ENCODE data around the gene WDR35. TPM values are rescaled to one million over a fixed set of nuclear protein-coding genes. Genes with fewer than 3 reads are reported as not detected.
A peak's percentile ranks its signal among the peaks of the same experiment; 100 is the strongest.

WDR35 gene
- polyA plus RNA-seq, 4 donors = 23.0 to 31.6 (median 28.3) TPM

DNA sequence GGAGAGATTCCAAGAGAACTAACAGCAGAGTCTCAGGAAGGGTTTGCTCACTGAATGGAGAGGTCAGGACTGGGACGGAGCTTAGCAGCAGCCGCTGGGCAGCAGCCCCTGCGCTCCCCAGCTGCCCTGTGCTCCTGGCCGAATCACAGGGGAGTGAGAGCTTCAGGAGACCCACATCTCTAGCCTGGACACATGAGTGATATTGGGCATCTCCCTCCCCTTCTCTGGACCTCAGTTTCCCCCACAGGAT lies 22.1 kb upstream of the WDR35 start:
- DNase-seq (ENCODE audit: low read depth in 4 of 4, low spot score in 2 of 4) = no peak

DNA sequence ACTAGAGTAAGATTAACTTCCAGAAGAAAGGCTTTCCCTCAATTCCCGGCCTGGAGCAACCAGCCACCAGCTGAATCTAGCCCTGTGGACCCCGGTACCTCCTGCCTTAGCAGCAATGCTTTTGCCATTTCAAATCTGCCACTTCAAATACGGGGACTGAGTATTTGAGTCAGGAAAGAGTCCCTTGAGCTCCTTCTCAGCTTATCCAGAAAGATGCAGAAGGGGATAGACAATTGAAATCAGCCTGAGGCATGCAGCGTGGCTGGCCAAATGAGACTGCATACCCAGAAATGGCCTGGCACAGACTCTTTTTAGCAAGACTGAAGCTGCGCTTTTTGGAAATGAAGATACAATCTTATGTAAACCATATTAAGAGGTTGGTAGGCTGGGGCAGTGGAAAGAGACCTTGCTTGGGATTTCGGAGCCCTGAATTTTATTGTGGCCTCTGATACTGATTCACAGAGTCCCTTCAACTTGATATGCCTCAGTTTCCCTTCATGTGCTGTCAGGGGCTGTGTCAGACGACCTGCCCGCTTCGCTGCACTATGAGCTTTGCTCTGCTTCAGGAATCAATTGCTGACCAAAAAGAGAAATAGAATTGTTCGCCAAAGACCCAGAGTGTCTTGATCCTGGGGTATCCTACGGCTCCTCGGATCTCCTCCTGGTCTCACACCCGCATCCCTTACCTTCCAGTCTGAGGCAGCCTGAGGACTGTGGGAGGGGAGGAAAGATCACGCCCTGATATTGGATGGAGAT lies 21.5 kb upstream of the WDR35 start:
- DNase-seq (ENCODE audit: low read depth in 4 of 4, low spot score in 2 of 4) = no peak

DNA sequence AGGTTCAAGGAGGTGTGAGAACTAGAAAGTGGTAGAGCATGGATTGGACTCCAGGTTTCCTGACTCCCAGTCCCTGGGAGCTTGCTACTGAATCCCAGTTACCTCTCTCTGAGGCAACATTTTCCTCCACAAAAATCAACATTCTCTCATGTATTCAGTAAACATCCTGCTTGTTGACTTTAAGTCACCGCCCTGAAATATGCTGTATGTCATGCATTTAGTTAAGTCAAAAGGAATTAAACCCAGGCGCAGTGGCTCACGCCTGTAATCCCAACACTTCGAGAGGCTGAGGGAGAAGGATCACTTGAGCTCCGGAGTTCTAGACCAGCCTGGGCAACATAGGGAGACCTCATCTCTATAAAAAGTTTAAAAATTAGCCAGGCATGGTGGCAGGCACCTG lies 18.8 kb upstream of the WDR35 start:
- no peak for DNase-seq (ENCODE audit: low read depth in 4 of 4, low spot score in 2 of 4)

DNA sequence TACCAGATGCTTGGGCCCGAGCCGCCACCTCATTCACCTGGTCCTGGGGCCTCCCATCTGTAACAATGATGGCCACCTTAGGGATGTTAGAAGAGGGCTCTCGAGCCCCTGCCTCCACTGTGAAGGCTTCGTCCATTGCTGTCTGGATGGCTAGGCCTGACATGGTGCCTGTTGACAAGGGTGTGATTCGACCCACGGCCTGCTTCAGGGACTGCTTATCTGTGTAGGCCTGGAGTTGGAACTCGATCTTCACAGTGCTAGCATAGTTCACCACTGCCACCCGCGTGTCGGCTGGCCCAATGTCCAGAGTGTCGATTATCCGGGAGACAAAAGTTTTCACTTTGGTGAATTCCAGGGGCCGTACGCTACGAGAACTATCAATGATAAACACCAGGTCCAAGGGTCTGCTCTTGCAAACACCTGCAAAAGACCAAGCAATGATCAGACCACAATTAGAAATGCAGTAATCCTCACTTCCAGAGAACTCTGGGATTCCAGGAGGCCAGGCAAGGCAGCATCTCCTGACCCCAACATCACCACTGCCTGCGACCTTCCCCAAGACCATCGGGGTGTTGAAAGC lies 16.1 kb upstream of the WDR35 start:
- no peak for DNase-seq (ENCODE audit: low read depth in 4 of 4, low spot score in 2 of 4)

DNA sequence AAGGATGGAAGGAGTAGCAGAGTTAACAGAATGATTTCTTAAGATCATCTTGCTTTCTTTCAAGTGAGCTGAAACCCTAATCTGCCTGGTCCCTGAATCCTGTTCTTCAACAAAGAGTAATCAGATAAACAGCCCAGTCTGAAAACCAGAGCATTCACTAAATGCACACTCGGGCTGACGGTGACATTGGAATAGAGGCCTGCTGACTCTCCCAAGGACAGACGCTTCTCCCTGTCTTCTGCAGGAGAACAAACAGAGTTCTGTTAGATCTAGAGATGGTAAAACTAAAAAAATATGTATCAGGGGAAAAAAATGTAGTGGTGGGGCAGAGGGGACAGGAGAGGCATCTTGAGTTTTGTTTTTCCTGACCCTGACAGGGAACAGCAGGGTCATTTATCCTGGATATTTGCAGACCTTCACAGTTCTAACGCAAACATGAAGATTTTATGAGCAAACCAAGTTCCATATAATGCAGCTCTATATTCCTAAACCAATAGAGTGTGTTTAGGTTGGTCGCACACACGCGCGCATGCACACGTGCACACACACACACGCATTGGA lies 15.2 kb upstream of the WDR35 start:
- DNase-seq (ENCODE audit: low read depth in 4 of 4, low spot score in 2 of 4) = no peak

DNA sequence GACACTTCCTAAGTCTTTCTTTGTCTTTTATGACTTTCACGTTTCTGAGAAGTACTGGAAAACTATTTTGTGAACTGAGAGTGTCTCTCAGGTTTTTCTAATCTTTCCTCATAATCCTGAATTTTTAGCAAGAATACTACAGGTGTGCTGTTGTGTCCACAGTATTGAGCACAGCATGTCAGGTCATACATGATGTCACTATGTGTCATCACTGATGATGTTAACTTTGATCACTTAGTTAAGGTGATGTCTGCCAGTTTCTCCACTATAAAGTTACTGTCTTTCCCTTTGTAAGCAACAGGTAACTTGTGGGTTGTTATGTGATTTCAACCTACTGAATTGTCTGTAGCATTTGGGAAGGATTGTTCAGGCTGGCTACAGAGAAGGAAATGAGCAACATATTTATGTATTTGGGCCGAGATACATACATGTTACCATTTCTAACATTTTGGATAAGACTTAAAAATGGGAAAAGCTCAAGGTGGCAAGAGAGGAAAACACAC lies 11.5 kb upstream of the WDR35 start:
- DNase-seq (ENCODE audit: low read depth in 4 of 4, low spot score in 2 of 4) = no peak

DNA sequence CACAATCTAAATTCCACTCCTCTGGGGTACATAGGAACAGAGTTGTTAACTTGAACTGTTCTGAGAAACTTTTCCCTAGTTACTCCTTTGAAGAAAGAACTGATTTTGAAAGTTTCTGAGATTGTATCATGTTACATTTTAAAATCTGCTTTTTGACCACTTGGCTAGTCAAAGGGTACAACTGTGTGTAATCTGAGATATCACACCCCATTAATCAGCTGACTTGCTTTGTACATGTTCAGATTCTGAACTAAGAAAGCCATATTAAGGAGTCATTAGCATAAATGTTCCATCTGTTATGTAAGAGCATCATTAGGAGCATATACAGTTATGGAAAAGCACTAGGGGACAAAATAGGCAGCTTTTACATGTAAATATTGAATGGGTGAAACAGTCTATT lies 3.8 kb upstream of the WDR35 start:
- DNase-seq (ENCODE audit: low read depth in 4 of 4, low spot score in 2 of 4) = peak in 1 of 4 donors; percentile 11

DNA sequence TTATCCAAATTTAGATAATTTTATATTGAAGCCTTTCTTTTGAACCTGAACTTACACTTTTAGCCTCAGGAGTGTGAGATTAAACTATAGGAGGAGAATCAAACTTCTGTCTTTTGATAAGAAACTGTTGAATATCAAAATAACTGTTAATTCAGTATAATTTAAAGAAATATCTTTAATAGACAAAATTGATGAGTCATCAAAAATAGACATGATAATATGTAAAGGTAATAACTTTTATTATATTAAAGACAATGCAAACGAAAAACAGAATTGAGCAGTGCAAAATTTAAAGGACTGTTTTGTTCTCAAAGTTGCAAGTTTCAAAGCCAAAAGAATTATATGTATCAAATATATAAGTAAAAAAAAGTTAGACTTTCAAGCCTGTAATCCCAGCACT lies 2.0 kb upstream of the WDR35 start:
- DNase-seq (ENCODE audit: low read depth in 4 of 4, low spot score in 2 of 4) = no peak

DNA sequence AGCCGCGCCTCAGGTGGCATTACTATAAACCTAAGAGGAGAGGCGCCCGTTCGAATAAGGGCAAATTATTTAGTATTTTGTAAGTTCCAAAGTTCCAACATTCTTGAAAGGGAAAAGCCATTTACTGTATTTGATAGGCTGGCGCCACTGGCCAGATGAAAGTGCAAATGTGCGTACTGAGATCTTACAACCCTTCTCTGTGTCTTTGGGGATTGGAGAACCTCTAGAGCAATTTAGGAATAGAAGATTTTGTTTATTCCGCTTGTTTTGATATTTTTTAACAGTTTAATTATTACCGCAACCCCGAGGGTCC lies 467 bp upstream of the WDR35 start:
- no peak for DNase-seq (ENCODE audit: low read depth in 4 of 4, low spot score in 2 of 4)

DNA sequence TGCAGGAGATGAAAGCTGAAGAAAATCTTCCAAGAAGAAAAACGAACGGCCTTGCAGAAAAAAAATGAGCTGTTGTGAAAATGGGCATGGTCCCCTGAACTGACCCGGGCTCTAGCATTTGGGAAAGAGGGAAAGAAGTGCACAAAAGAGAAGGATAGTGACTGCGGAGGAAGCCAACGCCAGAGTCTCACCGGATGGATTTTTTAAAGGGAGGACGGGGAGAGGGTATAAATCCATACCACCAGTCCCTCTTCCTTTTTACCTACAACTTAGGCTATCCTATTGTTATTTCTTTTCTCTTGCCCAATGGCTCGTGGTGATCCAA lies 601 bp downstream of the WDR35 start:
- no peak for DNase-seq (ENCODE audit: low read depth in 4 of 4, low spot score in 2 of 4)

DNA sequence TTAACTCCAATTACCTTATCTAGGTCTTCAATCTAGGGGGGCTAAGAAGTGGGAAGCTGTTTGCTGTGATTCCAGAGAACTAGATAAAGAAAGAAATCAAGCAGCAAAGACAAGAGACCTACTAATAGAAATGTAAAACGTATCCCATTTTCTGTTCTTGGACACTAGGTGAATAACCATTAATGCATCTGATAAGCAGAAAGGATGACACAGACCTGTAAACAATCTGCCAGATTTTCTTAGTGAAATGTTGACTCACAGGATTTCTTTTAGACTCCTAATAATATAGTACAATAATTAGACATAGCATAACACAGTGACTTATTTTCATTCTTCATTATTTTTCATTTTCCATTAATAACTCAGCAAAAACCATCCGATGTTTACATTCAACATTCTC lies 1.3 kb downstream of the WDR35 start:
- no peak for DNase-seq (ENCODE audit: low read depth in 4 of 4, low spot score in 2 of 4)

DNA sequence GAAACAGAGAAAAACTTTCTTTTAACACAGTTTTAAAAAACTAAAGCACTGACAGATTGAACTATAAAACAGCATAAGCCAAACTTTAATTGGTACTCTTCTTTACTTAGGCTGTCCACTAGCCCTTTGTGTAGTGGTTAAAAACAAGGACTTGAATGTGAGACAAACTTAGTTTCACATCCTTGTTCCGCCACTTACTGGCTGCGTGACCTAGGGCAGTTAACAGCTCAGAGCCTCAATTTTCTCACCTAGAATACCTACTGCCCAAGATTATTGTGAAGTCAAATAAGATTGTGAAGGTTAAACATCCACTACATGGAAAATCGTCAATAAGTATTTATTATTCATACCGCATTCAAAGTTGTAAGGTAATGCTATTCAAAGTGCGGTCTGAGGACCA lies 2.0 kb downstream of the WDR35 start:
- no peak for DNase-seq (ENCODE audit: low read depth in 4 of 4, low spot score in 2 of 4)

DNA sequence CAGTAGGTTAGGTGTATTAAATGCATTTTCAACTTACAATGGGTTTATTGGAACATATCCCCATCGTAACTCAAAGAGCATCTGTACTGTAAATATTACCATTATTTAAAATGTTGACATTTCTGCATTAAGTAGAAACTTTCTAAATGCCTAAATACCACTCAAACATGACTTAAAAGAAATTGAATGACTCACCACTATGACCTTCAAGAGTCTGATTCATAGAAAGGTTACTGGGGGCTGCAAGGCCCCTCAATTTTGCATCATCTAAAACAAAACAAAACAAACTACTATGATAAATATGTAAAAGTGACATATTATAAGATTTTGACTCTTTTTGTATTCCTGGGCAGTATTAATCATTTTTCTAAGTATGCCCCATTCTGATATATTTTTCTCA lies 7.6 kb downstream of the WDR35 start:
- DNase-seq (ENCODE audit: low read depth in 4 of 4, low spot score in 2 of 4) = no peak

DNA sequence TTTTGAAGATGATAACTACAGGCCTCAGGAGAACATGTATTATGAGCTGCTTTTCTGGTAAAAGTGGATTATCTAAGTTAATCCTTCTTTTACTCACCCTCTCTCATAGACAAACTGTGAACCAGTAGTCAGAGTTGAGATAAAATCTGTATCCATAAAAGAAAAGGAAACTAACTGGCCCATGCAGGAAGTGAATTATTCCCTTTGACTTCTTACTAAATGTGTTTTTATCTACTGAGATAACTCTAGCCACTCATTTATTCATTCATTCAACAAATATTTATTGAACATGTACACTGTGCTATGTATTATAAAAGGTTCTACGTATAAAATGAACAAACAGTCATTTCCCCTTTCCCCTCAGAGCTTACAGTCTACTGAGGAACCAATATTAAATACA lies 10.0 kb downstream of the WDR35 start:
- DNase-seq (ENCODE audit: low read depth in 4 of 4, low spot score in 2 of 4) = no peak

DNA sequence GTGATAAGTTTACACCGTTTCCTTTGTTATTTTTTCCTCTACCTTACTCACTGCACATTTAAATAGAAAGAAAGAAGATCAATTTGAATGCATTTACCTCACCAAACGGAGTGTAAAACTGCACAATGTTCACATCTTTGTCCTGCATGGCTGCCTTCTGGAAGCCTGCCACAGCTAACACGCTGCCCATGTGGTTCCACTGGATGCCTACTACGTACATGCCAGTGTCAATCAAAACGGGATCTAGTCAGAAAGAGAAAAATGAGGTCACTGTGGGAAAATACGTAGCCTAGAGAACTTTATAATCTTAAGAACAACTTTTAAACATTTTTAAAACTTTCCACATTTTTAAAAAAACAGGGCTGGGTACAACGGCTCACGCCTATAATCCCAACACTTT lies 16.4 kb downstream of the WDR35 start:
- DNase-seq (ENCODE audit: low read depth in 4 of 4, low spot score in 2 of 4) = no peak

DNA sequence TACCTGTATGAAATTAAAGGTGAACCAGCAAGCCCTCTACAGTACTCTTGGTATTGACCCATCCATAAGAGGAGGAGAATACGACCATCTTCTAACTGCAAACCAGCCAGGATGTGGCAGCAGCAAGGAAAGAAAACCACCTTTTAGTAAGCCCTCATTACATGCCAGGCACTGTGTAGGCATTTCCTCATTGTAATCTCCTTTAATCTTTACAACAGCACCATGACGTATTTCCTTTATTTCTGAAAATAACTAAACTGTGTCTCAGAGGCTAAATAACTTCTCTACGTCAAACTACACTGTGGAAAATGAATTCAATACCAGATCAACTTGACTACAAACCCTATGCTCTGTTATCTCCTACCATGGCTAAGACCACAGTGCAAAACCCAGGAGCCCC lies 18.2 kb downstream of the WDR35 start:
- no peak for DNase-seq (ENCODE audit: low read depth in 4 of 4, low spot score in 2 of 4)

DNA sequence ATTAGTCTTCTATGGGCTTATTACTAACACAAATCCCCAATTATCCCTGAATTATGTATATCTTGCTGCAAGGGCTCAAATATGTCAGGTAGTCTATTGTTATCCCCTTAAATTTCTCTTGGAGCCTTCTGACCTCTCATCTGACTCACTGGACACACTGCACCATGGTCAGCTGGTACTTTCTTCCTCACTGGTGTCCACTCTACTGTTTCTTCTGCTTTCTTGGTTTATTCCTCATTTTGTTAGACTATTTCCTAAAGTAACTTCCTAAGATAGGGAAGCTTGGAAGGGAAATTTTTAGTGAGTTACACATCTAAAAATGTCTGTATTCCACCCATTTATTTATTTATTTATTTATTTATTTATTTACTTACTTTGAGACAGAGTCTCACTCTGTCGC lies 26.5 kb downstream of the WDR35 start:
- no peak for DNase-seq (ENCODE audit: low read depth in 4 of 4, low spot score in 2 of 4)

DNA sequence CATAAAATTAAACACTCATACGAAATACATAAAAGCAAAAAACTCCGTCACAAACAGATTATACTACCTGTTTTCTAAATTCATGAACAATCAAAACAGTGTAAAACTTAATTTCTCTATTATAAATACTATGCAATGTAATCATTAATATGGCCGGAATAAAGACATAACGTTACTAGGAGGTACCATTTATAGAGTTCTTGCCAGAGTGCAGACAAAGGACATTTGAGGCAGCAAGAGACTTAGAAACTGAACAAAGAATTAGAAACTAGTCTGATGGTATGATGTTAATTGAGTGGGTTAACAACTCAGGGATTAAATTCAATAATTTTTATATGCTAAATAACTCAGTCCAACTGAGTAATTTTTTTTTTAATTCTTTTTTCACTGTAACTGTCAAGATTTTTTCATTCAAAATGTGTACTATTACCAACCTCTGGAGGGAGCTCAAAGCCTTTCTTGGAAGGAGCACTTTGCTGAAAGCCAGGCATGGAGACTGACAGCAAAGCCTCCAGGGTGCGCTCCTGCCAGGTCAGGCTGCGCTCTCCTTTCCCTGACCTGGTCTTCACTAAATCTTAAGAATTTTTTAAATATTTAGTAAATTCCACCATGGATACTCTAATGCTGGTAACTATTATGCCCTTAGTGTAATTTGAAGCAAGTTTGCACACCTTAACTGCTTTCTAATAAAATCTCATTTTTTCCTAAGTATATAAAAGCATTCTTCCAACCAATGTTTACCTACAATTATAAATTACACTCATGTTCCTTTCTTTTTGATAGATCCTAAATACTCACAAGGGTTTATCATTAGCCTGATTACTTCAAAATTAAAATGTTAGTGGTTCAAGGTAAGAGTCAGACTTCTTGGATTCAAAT lies 34.1 kb downstream of the WDR35 start:
- DNase-seq (ENCODE audit: low read depth in 4 of 4, low spot score in 2 of 4) = peak in 2 of 4 donors; percentile 21 to 57

DNA sequence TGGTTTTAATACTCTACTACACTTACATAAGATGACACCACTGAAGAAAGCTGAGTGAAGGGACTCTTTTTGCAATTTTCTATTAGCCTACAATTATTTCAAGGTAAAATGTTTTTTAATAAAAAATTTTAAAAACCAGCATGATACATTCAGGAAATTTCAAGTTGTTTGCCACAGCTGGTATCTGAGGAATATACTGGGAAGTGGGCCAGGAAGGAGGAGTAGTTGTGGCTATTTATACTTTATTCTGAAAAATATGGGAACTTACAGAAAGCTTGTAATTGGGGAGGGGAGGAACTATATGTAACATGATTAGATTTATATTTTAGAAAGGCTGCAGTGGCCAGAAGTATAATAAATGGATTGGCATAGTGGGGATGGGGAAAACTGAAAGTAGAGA lies 40.8 kb downstream of the WDR35 start:
- DNase-seq (ENCODE audit: low read depth in 4 of 4, low spot score in 2 of 4) = no peak

DNA sequence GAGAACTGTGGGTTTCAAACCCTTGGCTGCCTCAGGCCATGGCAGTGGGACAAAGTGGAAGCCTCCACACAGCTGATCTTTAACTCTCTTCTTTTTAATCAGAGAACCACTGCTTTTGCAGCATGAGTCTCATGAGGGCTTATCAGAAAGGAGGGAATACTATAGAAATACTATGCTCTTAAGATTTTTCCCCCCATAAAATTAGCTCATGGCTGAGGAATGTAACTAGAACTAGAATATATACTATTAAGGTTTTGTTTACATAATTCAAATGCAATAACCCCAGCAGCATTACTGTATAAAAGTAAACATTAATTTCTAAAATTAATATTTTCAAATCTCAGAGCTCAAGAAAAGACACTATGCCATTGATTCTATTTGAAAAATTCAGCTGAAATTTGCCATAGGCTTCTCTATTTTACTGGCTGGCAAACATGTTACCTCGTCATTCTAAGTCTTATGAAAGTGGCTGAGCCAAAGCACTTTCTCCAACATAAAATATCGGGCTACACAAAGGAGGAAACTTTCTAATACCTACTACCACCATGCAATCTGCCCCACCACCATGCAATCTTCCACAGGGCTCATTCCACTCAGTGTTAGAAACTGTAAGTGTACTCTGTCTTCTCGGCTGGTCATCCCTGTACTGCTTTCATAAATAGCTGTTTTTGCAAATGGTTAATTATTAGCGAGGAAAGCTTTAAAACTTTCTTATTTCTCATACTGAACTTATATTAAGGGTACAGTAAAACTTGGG lies 42.5 kb downstream of the WDR35 start:
- no peak for DNase-seq (ENCODE audit: low read depth in 4 of 4, low spot score in 2 of 4)

DNA sequence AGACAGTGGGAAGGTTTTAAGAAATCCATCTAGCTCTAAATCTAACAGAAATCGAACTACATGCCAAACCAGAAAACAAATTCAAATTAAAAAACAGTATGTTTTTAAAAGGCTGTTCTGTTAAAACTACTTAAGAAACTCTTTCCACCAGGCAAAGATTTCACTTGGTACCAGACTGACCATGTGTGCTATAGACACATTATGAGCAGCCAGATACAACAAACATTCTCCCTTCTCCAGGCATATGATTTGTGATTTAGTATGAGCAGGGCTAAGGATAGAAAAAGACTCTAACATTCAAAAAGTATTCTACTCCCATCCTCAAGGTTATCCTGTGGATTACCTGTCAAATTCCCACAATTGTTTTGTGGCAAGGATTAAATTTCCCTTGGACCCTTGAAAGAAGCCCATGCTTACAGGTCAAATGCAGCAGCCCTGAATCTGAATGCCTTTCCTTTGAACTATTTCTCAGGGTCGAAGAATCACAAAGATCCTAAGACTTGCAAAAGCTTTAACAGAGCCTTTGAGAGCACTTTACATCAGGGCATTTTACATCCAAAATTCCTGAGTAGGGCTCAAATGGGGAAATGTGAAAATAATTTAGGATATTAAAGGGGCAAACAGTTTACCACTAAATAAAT lies 45.6 kb downstream of the WDR35 start:
- DNase-seq (ENCODE audit: low read depth in 4 of 4, low spot score in 2 of 4) = no peak

Data from left renal cortex interstitium (tissue), 4 donors.